Liver (tissue), 9 donors: ENCODE measurements around the gene IRF2. TPM values are rescaled to one million over a fixed set of nuclear protein-coding genes. Genes with fewer than 3 reads are reported as not detected.

Experiments used
- DNase-seq: peaks from one replicate; pipeline ENCODE4 v3.0.0-alpha.2; 2017; ENCODE audit warnings: low spot score
- H3K27ac ChIP-seq, 2 donors: one replicate each; pipeline ENCODE4 v1.7.0; 2013; ENCODE audit warnings: inconsistent platforms in 2 of 2, low read length in 2 of 2, control low read depth in 1 of 2, low read depth in 1 of 2, mild to moderate bottlenecking in 1 of 2
- H3K27me3 ChIP-seq, 4 donors: one replicate each; pipeline versions ENCODE4 v1.6.1 to v1.7.0; 2013; ENCODE audit warnings: low read length in 3 of 4, inconsistent platforms in 1 of 4, mild to moderate bottlenecking in 1 of 4, moderate library complexity in 1 of 4; ENCODE audit not compliant: control insufficient read depth in 4 of 4, insufficient read depth in 4 of 4
- H3K36me3 ChIP-seq, 4 donors: one replicate each; pipeline versions ENCODE4 v1.6.1 to v1.7.0; 2013; ENCODE audit warnings: low read length in 3 of 4, mild to moderate bottlenecking in 3 of 4, low read depth in 1 of 4, moderate library complexity in 1 of 4; ENCODE audit not compliant: control insufficient read depth in 4 of 4, insufficient read depth in 3 of 4
- H3K4me1 ChIP-seq, 4 donors: one replicate each; pipeline versions ENCODE4 v1.6.1 to v1.7.0; 2013; ENCODE audit warnings: low read length in 3 of 4, mild to moderate bottlenecking in 3 of 4, moderate library complexity in 1 of 4; ENCODE audit not compliant: control insufficient read depth in 4 of 4, insufficient read depth in 4 of 4
- H3K4me3 ChIP-seq, 3 donors: one replicate each; pipeline versions ENCODE4 v1.6.1 to v1.7.0; 2013; ENCODE audit warnings: low read length in 3 of 3, control low read depth in 1 of 3, low read depth in 1 of 3, mild to moderate bottlenecking in 1 of 3
- H3K9ac ChIP-seq, 2 donors: one replicate each; pipeline ENCODE4 v1.7.0; 2013; ENCODE audit warnings: low read length in 2 of 2, mild to moderate bottlenecking in 2 of 2, moderate library complexity in 2 of 2, control low read depth in 1 of 2, low read depth in 1 of 2
- H3K9me3 ChIP-seq, 4 donors: one replicate each; pipeline versions ENCODE4 v1.6.1 to v1.7.0; 2013; ENCODE audit warnings: low read length in 3 of 4; ENCODE audit not compliant: control insufficient read depth in 4 of 4
- EGR1 ChIP-seq, 2 donors: IDR thresholded peaks; 2 replicates each; pipeline ENCODE4 v1.6.1; 2016 to 2018; ENCODE audit warnings: antibody characterized with exemption in 2 of 2, low read depth in 2 of 2
- FOXA1 ChIP-seq: IDR thresholded peaks from 2 replicates; pipeline ENCODE4 v1.6.1; 2016; ENCODE audit warnings: antibody characterized with exemption
- FOXA2 ChIP-seq: IDR thresholded peaks from 2 replicates; pipeline ENCODE4 v1.6.1; 2016; ENCODE audit warnings: antibody characterized with exemption
- GABPA ChIP-seq, 2 donors: IDR thresholded peaks in 1 of 2; conservative IDR thresholded peaks in 1 of 2; 2 replicates each; pipeline ENCODE4 v1.6.1; 2016; ENCODE audit warnings: antibody characterized with exemption in 2 of 2, mild to moderate bottlenecking in 1 of 2, moderate library complexity in 1 of 2
- HNF4A ChIP-seq, 2 donors: conservative IDR thresholded peaks; 2 replicates each; pipeline ENCODE4 v1.6.1; 2016; ENCODE audit warnings: antibody characterized with exemption in 2 of 2, mild to moderate bottlenecking in 2 of 2
- HNF4G ChIP-seq: IDR thresholded peaks from 2 replicates; pipeline ENCODE4 v1.6.1; 2016; ENCODE audit warnings: antibody characterized with exemption
- JUND ChIP-seq, 2 donors: IDR thresholded peaks; 2 replicates each; pipeline ENCODE4 v1.6.1; 2016; ENCODE audit warnings: antibody characterized with exemption in 2 of 2
- MAX ChIP-seq: IDR thresholded peaks from 2 replicates; pipeline ENCODE4 v1.6.1; 2016; ENCODE audit warnings: antibody characterized with exemption
- RAD21 ChIP-seq, 2 donors: IDR thresholded peaks; 2 replicates each; pipeline ENCODE4 v1.6.1; 2016; ENCODE audit warnings: antibody characterized with exemption in 2 of 2, mild to moderate bottlenecking in 2 of 2
- RXRA ChIP-seq, 2 donors: IDR thresholded peaks; 2 replicates each; pipeline ENCODE4 v1.6.1; 2017 to 2018; ENCODE audit warnings: antibody characterized with exemption in 2 of 2, mild to moderate bottlenecking in 1 of 2
- SP1 ChIP-seq: IDR thresholded peaks from 2 replicates; pipeline ENCODE4 v1.6.1; 2018; ENCODE audit warnings: antibody characterized with exemption, mild to moderate bottlenecking
- TAF1 ChIP-seq: conservative IDR thresholded peaks from 2 replicates; pipeline ENCODE4 v1.6.1; 2016; ENCODE audit warnings: antibody characterized with exemption, mild to moderate bottlenecking
- YY1 ChIP-seq: IDR thresholded peaks from 2 replicates; pipeline ENCODE4 v1.6.1; 2016; ENCODE audit warnings: antibody characterized with exemption, mild to moderate bottlenecking
- WGBS: extraction: QIAGEN DNeasy Blood & Tissue Kit; methylation state at CpG from one replicate; pipeline ENCODE4 v1.1.7; 2013; 5-methylcytosine and 5-hydroxymethylcytosine counted together
- polyA plus RNA-seq, 2 donors: library from polyadenylated mRNA; stranded (reverse) in 1 of 2; unstranded in 1 of 2; fragments of 200-250 nt in 1 of 2; fragments of >200 nt in 1 of 2; fragmentation: Nextera tagmentation in 1 of 2; extraction: Ambion mirVana in 1 of 2; gene quantifications; one replicate each; pipeline versions ENCODE4 v1.2.1 to v1.2.3, GENCODE V29; 2013 to 2015
- total RNA-seq, 2 donors: library from RNA; depleted of rRNA; stranded (reverse); fragments of >200 nt; gene quantifications; one replicate each; pipeline ENCODE4 v1.2.3, GENCODE V29; 2014
- TF ChIP-seq, protein P1 (sequence below): IDR thresholded peaks from 2 replicates; pipeline ENCODE4 v1.6.1; 2016; ENCODE audit warnings: antibody characterized with exemption
- TF ChIP-seq, protein P2 (sequence below): IDR thresholded peaks from 2 replicates; pipeline ENCODE4 v1.6.1; 2016; ENCODE audit warnings: antibody characterized with exemption, mild to moderate bottlenecking
- TF ChIP-seq, protein P3 (sequence below): fragments of 150-350 bp; IDR thresholded peaks from 2 replicates; pipeline ENCODE4 v1.5.1; 2017; ENCODE audit warnings: improper control_type of control experiment, low read depth, low read length; ENCODE audit not compliant: missing input control
- TF ChIP-seq, protein P4 (sequence below): IDR thresholded peaks from 2 replicates; pipeline ENCODE4 v1.6.1; 2016; ENCODE audit warnings: antibody characterized with exemption
- donor health status: healthy.
- donor health status: healthy.
- donor health status: healthy.
- donor health status: healthy.
- donor health status: healthy.

Gene IRF2
- total and polyA plus RNA-seq, 4 donors, result 12.9 to 25.5 (median 22.2) TPM

DNA sequence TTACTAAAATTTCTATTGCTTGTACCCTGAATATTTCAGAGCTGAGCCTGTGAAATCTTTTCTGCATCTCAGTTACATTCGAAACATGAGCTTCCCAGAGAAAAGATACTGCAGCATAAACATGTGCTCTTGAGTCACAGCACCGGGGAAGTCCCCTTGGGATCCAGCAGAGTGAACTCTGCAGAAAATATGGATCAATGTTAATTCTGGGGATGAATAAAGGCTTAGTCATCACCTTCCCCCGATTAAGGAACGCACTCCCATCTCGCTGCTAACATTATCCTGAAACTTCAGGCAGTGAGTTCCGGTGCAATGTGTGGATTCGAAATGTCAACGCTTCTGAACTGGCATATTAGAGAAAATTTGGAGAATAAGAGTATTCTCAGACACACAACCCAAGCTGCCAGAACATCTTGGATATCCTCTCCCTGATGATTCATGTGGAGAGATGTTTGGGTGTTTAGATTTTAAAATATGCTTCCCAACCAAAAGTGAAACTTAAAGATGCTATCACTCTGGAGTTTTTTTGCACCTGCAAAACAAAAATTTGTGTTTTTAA lies 90.8 kb downstream of the IRF2 start:
- Histone ChIP-seq H3K9ac (peak overlapping the region in 1 of 2 donors; percentile 73), H3K36me3 (peaks cover 2 to 15% (median 8%) of the 10 kb centered on the region in 4 donors), H3K4me3 (peak overlapping the region in 2 of 3 donors; percentile 0 to 36), H3K27me3 (no peaks in the 10 kb centered on the region), H3K4me1 (peaks cover 10 to 67% (median 46%) of the 10 kb centered on the region in 4 donors), H3K27ac (peak overlapping the region; percentile 88 to 96), H3K9me3 (no peaks in the 10 kb centered on the region)
- TF ChIP-seq, protein P1, sequence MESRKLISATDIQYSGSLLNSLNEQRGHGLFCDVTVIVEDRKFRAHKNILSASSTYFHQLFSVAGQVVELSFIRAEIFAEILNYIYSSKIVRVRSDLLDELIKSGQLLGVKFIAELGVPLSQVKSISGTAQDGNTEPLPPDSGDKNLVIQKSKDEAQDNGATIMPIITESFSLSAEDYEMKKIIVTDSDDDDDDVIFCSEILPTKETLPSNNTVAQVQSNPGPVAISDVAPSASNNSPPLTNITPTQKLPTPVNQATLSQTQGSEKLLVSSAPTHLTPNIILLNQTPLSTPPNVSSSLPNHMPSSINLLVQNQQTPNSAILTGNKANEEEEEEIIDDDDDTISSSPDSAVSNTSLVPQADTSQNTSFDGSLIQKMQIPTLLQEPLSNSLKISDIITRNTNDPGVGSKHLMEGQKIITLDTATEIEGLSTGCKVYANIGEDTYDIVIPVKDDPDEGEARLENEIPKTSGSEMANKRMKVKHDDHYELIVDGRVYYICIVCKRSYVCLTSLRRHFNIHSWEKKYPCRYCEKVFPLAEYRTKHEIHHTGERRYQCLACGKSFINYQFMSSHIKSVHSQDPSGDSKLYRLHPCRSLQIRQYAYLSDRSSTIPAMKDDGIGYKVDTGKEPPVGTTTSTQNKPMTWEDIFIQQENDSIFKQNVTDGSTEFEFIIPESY, result no peak
- TF ChIP-seq HNF4G, result no peak
- no peak for TF ChIP-seq GABPA (IDR thresholded peaks at IDR 0.05 in 1 of 2, conservative IDR thresholded peaks at IDR 0.05 in 1 of 2)
- TF ChIP-seq, protein P2, sequence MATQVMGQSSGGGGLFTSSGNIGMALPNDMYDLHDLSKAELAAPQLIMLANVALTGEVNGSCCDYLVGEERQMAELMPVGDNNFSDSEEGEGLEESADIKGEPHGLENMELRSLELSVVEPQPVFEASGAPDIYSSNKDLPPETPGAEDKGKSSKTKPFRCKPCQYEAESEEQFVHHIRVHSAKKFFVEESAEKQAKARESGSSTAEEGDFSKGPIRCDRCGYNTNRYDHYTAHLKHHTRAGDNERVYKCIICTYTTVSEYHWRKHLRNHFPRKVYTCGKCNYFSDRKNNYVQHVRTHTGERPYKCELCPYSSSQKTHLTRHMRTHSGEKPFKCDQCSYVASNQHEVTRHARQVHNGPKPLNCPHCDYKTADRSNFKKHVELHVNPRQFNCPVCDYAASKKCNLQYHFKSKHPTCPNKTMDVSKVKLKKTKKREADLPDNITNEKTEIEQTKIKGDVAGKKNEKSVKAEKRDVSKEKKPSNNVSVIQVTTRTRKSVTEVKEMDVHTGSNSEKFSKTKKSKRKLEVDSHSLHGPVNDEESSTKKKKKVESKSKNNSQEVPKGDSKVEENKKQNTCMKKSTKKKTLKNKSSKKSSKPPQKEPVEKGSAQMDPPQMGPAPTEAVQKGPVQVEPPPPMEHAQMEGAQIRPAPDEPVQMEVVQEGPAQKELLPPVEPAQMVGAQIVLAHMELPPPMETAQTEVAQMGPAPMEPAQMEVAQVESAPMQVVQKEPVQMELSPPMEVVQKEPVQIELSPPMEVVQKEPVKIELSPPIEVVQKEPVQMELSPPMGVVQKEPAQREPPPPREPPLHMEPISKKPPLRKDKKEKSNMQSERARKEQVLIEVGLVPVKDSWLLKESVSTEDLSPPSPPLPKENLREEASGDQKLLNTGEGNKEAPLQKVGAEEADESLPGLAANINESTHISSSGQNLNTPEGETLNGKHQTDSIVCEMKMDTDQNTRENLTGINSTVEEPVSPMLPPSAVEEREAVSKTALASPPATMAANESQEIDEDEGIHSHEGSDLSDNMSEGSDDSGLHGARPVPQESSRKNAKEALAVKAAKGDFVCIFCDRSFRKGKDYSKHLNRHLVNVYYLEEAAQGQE, result no peak
- peak in 1 of 2 donors; percentile 28 for TF ChIP-seq JUND (IDR thresholded peaks at IDR 0.05)
- no peak for TF ChIP-seq RXRA (IDR thresholded peaks at IDR 0.05)
- TF ChIP-seq SP1, result no peak
- DNase-seq, result no peak
- WGBS, result 13% methylated on average over 8 of the region's 8 CpGs

DNA sequence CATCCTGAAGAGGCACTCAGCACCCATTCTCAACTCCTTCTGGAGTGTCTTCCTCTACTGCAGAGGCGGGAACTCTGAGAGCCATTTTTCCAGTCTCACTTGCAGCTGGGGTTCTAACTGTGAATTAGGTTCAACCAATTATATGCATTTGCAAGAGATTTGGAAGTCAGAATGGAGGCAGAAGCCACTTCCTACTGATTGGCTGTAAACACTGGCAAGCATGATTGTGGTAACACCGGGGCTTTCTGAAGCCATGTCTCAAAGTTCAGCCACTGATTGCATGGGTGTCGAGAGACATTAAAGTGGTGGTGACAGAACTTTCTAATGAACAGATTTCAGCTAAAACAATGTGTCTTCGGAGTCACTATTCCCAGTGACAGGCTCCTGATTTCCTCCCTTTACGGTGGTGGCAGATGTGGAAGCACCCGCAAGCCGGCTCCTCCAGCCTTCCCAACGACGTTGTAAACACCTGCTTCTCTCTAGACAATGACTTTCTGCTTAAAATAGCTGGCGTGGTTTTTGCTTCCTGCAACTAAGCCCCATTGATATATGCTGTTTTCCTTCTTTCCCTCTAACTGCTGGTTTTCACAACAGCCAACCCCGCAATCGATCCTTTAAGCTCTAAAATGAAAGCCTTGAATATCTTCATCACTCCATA lies 92.0 kb downstream of the IRF2 start:
- peak overlapping the region; percentile 38 to 48 (median 43) for H3K4me3 ChIP-seq
- TF ChIP-seq HNF4G, result peak; percentile 70
- peak in 1 of 2 donors; percentile 66 for TF ChIP-seq RXRA (IDR thresholded peaks at IDR 0.05)
- no peak for TF ChIP-seq GABPA (IDR thresholded peaks at IDR 0.05 in 1 of 2, conservative IDR thresholded peaks at IDR 0.05 in 1 of 2)
- TF ChIP-seq FOXA2, result peak; percentile 64
- TF ChIP-seq, protein P1, result no peak
- TF ChIP-seq HNF4A (conservative IDR thresholded peaks at IDR 0.05), result peak; percentile 81 to 83
- TF ChIP-seq FOXA1, result no peak
- peak; percentile 72 for TF ChIP-seq MAX
- TF ChIP-seq RAD21 (IDR thresholded peaks at IDR 0.05), result peak; percentile 28 to 41
- peak in 1 of 2 donors; percentile 41 for TF ChIP-seq JUND (IDR thresholded peaks at IDR 0.05)
- TF ChIP-seq EGR1 (IDR thresholded peaks at IDR 0.05; ENCODE audit: low read depth in 2 of 2), result peak in 1 of 2 donors; percentile 14
- TF ChIP-seq, protein P3, sequence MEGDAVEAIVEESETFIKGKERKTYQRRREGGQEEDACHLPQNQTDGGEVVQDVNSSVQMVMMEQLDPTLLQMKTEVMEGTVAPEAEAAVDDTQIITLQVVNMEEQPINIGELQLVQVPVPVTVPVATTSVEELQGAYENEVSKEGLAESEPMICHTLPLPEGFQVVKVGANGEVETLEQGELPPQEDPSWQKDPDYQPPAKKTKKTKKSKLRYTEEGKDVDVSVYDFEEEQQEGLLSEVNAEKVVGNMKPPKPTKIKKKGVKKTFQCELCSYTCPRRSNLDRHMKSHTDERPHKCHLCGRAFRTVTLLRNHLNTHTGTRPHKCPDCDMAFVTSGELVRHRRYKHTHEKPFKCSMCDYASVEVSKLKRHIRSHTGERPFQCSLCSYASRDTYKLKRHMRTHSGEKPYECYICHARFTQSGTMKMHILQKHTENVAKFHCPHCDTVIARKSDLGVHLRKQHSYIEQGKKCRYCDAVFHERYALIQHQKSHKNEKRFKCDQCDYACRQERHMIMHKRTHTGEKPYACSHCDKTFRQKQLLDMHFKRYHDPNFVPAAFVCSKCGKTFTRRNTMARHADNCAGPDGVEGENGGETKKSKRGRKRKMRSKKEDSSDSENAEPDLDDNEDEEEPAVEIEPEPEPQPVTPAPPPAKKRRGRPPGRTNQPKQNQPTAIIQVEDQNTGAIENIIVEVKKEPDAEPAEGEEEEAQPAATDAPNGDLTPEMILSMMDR, result no peak
- TF ChIP-seq, protein P4, sequence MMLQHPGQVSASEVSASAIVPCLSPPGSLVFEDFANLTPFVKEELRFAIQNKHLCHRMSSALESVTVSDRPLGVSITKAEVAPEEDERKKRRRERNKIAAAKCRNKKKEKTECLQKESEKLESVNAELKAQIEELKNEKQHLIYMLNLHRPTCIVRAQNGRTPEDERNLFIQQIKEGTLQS, result no peak
- TF ChIP-seq TAF1, result peak; percentile 61
- peak; percentile 88 for TF ChIP-seq YY1

More for the DNA sequence above, 92.0 kb downstream of the IRF2 start:
- Histone ChIP-seq H3K27ac (peak overlapping the region; percentile 88 to 96), H3K36me3 (peaks cover 0 to 11% (median 3%) of the 10 kb centered on the region in 4 donors), H3K4me1 (peaks cover 10 to 67% (median 46%) of the 10 kb centered on the region in 4 donors), H3K27me3 (no peaks in the 10 kb centered on the region), H3K9ac (peak overlapping the region; percentile 52 to 73), H3K9me3 (no peaks in the 10 kb centered on the region)
- 12% methylated on average over 12 of the region's 12 CpGs for WGBS
- DNase-seq, result no peak
